RWPE2 (cell line): ENCODE data around the gene PRAF2.

Experiments used
- ATAC-seq: fragments of 200-7000 bp; cut with Tn5 transposase; 3 replicates; pipeline ENCODE4 v1.9.1; 2021; ENCODE audit warnings: low read depth
- DNase-seq: peaks from one replicate; pipeline ENCODE4 v3.0.0-alpha.2; 2020; ENCODE audit warnings: low spot score
- H3K27ac ChIP-seq: fragments of 450-650 bp; 2 replicates; pipeline ENCODE4 v1.5.1; 2017; ENCODE audit warnings: mild to moderate bottlenecking; ENCODE audit not compliant: poor library complexity, severe bottlenecking
- H3K27me3 ChIP-seq: fragments of 250-450 bp; sonication (Bioruptor Pico); 2 replicates; pipeline ENCODE4 v1.5.1; 2021; ENCODE audit warnings: mild to moderate bottlenecking, moderate library complexity; ENCODE audit not compliant: insufficient read depth, poor library complexity, severe bottlenecking
- H3K36me3 ChIP-seq: fragments of 250-450 bp; sonication (Bioruptor Pico); 2 replicates; pipeline ENCODE4 v1.5.1; 2020; ENCODE audit warnings: low read depth, mild to moderate bottlenecking, moderate library complexity
- H3K4me1 ChIP-seq: fragments of 250-450 bp; sonication (Bioruptor Pico); 2 replicates; pipeline ENCODE4 v1.5.1; 2021; ENCODE audit warnings: mild to moderate bottlenecking, moderate library complexity; ENCODE audit not compliant: insufficient read depth, poor library complexity, severe bottlenecking
- H3K4me3 ChIP-seq: fragments of 250-450 bp; sonication (Bioruptor Pico); 2 replicates; pipeline ENCODE4 v1.5.1; 2021; ENCODE audit warnings: mild to moderate bottlenecking, moderate library complexity; ENCODE audit not compliant: severe bottlenecking
- H3K9me3 ChIP-seq: fragments of 250-450 bp; sonication (Bioruptor Pico); 2 replicates; pipeline ENCODE4 v1.5.1; 2021; ENCODE audit warnings: mild to moderate bottlenecking, moderate library complexity; ENCODE audit not compliant: severe bottlenecking
- CTCF ChIP-seq: fragments of 450-650 bp; IDR thresholded peaks from one replicate; pipeline ENCODE4 v1.5.1; 2017; ENCODE audit warnings: mild to moderate bottlenecking, moderate library complexity; ENCODE audit not compliant: poor library complexity, severe bottlenecking

Gene PRAF2

GRCh38 chrX:49066690-49067089 is 7.1 kb downstream of the PRAF2 start:
- Histone ChIP-seq H3K27ac (no peak overlapping the region), H3K9me3 (no peaks in the 10 kb centered on the region), H3K4me1 (no peaks in the 10 kb centered on the region), H3K4me3 (no peak overlapping the region), H3K36me3 (peaks cover 10% of the 10 kb centered on the region), H3K27me3 (no peaks in the 10 kb centered on the region)
- no peak for ATAC-seq
- no peak for DNase-seq
- TF ChIP-seq CTCF: no peak

- Histone ChIP-seq H3K27me3 (no peaks in the 10 kb centered on the region), H3K36me3 (peaks cover 14% of the 10 kb centered on the region), H3K4me1 (no peaks in the 10 kb centered on the region), H3K9me3 (no peaks in the 10 kb centered on the region), H3K4me3 (no peak overlapping the region), H3K27ac (no peak overlapping the region)
- ATAC-seq (no peak), DNase-seq (no peak)
- TF ChIP-seq CTCF: no peak
Observed at GRCh38 chrX:49066278-49066677, 7.5 kb downstream of the PRAF2 start.

- no peak overlapping the region for H3K4me3 ChIP-seq
- ATAC-seq: no peak
- TF ChIP-seq CTCF: no peak
- no peak overlapping the region for H3K27ac ChIP-seq
- H3K9me3 ChIP-seq: no peaks in the 10 kb centered on the region
- H3K4me1 ChIP-seq: no peaks in the 10 kb centered on the region
- DNase-seq: no peak
- H3K36me3 ChIP-seq: peaks cover 14% of the 10 kb centered on the region
- H3K27me3 ChIP-seq: no peaks in the 10 kb centered on the region
Observed at GRCh38 chrX:49064735-49065134, 9.1 kb downstream of the PRAF2 start.

- no peaks in the 10 kb centered on the region for H3K27me3 ChIP-seq
- H3K4me1 ChIP-seq: no peaks in the 10 kb centered on the region
- no peak overlapping the region for H3K4me3 ChIP-seq
- H3K27ac ChIP-seq: no peak overlapping the region
- no peak for TF ChIP-seq CTCF
- H3K36me3 ChIP-seq: peaks cover 14% of the 10 kb centered on the region
- ATAC-seq (no peak), DNase-seq (no peak)
- no peaks in the 10 kb centered on the region for H3K9me3 ChIP-seq
Observed at GRCh38 chrX:49064303-49064702, 9.5 kb downstream of the PRAF2 start.

- H3K9me3 ChIP-seq: no peaks in the 10 kb centered on the region
- no peaks in the 10 kb centered on the region for H3K27me3 ChIP-seq
- H3K4me1 ChIP-seq: no peaks in the 10 kb centered on the region
- DNase-seq (no peak), ATAC-seq (no peak)
- H3K36me3 ChIP-seq: peaks cover 14% of the 10 kb centered on the region
- H3K27ac ChIP-seq: no peak overlapping the region
- no peak overlapping the region for H3K4me3 ChIP-seq
- no peak for TF ChIP-seq CTCF
Observed at GRCh38 chrX:49063715-49064114, 10.1 kb downstream of the PRAF2 start.
